HepG2 (cell line): ENCODE data around the gene IL2RG. TPM values are rescaled to one million over a fixed set of nuclear protein-coding genes. Genes with fewer than 3 reads are reported as not detected.

Source experiments
- POGZ ChIP-seq: sonication (generic); formaldehyde crosslinking; IDR thresholded peaks from 2 replicates; pipeline ENCODE4 v1.4.0; 2020; ENCODE audit warnings: mild to moderate bottlenecking, missing genetic modification reagents
- RAD51 ChIP-seq: fragments of 450-650 bp; IDR thresholded peaks from 2 replicates; pipeline ENCODE4 v1.6.1; 2016; ENCODE audit warnings: borderline replicate concordance
- SATB2 ChIP-seq: sonication (generic); formaldehyde crosslinking; IDR thresholded peaks from 2 replicates; pipeline ENCODE4 v1.5.0; 2020; ENCODE audit warnings: missing genetic modification reagents
- ZNF83 ChIP-seq: sonication (generic); formaldehyde crosslinking; IDR thresholded peaks from 2 replicates; pipeline ENCODE4 v1.4.0; 2020; ENCODE audit warnings: missing genetic modification reagents, mild to moderate bottlenecking, borderline replicate concordance
- polyA plus RNA-seq, 8 experiments: library from polyadenylated mRNA; depleted of rRNA in 3 of 8; stranded (reverse) in 7 of 8; unstranded in 1 of 8; fragments of >200 nt; fragmentation: Illumina TruSeq in 4 of 8; extraction: Trizol in 4 of 8; gene quantifications; 2 replicates each; pipeline versions ENCODE4 v1.2.1 to v1.2.3, GENCODE V29; 2011 to 2016; ENCODE audit warnings: low read depth in 4 of 8, missing spikeins in 1 of 8, mixed read lengths in 1 of 8; ENCODE audit not compliant: insufficient read depth in 1 of 8
- total RNA-seq, 5 experiments: library from RNA; depleted of rRNA; stranded (reverse); fragments of >200 nt; fragmentation: Illumina TruSeq; extraction: Trizol; gene quantifications; 2 replicates each; pipeline ENCODE4 v1.2.3, GENCODE V29; 2016; ENCODE audit warnings: low read depth in 1 of 5
- TF ChIP-seq, protein P1 (sequence below): sonication (generic); formaldehyde crosslinking; IDR thresholded peaks from 2 replicates; pipeline ENCODE4 v1.4.0; 2020; ENCODE audit warnings: missing genetic modification reagents
- TF ChIP-seq, protein P2 (sequence below): sonication (generic); formaldehyde crosslinking; IDR thresholded peaks from 2 replicates; pipeline ENCODE4 v1.5.0; 2020; ENCODE audit warnings: mild to moderate bottlenecking, missing genetic modification reagents, borderline replicate concordance

Gene IL2RG
- total and polyA plus RNA-seq, 2 of the 13 experiments (the other 11 are each of a cell fraction or from before 2014, with no cell fraction given) = 0.98 TPM; not detected in 1

GRCh38 chrX:71102292-71102691 lies 9.1 kb downstream of the IL2RG start (continued):
- TF ChIP-seq, protein P1, sequence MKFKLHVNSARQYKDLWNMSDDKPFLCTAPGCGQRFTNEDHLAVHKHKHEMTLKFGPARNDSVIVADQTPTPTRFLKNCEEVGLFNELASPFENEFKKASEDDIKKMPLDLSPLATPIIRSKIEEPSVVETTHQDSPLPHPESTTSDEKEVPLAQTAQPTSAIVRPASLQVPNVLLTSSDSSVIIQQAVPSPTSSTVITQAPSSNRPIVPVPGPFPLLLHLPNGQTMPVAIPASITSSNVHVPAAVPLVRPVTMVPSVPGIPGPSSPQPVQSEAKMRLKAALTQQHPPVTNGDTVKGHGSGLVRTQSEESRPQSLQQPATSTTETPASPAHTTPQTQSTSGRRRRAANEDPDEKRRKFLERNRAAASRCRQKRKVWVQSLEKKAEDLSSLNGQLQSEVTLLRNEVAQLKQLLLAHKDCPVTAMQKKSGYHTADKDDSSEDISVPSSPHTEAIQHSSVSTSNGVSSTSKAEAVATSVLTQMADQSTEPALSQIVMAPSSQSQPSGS (CRISPR knock-in tag) = no peak
- TF ChIP-seq ZNF83 (CRISPR knock-in tag) = no peak
- TF ChIP-seq, protein P2, sequence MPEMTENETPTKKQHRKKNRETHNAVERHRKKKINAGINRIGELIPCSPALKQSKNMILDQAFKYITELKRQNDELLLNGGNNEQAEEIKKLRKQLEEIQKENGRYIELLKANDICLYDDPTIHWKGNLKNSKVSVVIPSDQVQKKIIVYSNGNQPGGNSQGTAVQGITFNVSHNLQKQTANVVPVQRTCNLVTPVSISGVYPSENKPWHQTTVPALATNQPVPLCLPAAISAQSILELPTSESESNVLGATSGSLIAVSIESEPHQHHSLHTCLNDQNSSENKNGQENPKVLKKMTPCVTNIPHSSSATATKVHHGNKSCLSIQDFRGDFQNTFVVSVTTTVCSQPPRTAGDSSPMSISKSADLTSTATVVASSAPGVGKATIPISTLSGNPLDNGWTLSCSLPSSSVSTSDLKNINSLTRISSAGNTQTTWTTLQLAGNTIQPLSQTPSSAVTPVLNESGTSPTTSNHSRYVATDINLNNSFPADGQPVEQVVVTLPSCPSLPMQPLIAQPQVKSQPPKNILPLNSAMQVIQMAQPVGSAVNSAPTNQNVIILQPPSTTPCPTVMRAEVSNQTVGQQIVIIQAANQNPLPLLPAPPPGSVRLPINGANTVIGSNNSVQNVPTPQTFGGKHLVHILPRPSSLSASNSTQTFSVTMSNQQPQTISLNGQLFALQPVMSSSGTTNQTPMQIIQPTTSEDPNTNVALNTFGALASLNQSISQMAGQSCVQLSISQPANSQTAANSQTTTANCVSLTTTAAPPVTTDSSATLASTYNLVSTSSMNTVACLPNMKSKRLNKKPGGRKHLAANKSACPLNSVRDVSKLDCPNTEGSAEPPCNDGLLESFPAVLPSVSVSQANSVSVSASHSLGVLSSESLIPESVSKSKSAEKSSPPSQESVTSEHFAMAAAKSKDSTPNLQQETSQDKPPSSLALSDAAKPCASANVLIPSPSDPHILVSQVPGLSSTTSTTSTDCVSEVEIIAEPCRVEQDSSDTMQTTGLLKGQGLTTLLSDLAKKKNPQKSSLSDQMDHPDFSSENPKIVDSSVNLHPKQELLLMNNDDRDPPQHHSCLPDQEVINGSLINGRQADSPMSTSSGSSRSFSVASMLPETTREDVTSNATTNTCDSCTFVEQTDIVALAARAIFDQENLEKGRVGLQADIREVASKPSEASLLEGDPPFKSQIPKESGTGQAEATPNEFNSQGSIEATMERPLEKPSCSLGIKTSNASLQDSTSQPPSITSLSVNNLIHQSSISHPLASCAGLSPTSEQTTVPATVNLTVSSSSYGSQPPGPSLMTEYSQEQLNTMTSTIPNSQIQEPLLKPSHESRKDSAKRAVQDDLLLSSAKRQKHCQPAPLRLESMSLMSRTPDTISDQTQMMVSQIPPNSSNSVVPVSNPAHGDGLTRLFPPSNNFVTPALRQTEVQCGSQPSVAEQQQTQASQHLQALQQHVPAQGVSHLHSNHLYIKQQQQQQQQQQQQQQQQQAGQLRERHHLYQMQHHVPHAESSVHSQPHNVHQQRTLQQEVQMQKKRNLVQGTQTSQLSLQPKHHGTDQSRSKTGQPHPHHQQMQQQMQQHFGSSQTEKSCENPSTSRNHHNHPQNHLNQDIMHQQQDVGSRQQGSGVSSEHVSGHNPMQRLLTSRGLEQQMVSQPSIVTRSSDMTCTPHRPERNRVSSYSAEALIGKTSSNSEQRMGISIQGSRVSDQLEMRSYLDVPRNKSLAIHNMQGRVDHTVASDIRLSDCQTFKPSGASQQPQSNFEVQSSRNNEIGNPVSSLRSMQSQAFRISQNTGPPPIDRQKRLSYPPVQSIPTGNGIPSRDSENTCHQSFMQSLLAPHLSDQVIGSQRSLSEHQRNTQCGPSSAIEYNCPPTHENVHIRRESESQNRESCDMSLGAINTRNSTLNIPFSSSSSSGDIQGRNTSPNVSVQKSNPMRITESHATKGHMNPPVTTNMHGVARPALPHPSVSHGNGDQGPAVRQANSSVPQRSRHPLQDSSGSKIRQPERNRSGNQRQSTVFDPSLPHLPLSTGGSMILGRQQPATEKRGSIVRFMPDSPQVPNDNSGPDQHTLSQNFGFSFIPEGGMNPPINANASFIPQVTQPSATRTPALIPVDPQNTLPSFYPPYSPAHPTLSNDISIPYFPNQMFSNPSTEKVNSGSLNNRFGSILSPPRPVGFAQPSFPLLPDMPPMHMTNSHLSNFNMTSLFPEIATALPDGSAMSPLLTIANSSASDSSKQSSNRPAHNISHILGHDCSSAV (CRISPR knock-in tag) = no peak
- TF ChIP-seq SATB2 (CRISPR knock-in tag) = no peak
- no peak for TF ChIP-seq POGZ (CRISPR knock-in tag)
- no peak for TF ChIP-seq RAD51
- TF ChIP-seq, all 625 proteins: peak for 0
